Stimulated activated CD8-positive, alpha-beta memory T cell treated with anti-CD3 and anti-CD28 coated beads, Interleukin-7, amount 100 ng/mL, for 48 hours (primary cell): ENCODE results near the gene FTL.

ENCODE experiments used
- DNase-seq, 2 donors: peaks; one replicate each; pipeline ENCODE4 v3.0.0-alpha.2; 2020; ENCODE audit warnings: low read depth in 1 of 2; ENCODE audit errors: extremely low read depth in 1 of 2

The FTL gene

DNA sequence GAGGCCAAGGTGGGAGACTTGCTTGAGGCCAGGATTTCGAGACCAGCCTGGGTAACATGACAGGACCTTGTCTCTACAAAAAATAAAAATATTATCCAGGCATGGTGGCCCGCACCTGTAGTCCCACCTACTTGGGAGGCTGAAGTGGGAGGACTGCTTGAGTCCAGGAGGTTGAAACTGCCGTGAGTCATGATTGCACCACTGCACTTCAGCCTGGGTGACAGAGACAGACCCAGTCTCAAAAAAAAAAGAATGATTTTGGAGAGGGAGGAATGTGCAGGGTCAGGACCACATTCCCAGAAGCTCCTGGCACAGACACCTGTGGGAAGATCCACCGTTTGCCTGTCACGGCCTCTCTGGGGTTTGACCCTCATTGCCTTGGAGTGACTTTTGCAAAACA, 19.7 kb upstream of the FTL start:
- no peak for DNase-seq

DNA sequence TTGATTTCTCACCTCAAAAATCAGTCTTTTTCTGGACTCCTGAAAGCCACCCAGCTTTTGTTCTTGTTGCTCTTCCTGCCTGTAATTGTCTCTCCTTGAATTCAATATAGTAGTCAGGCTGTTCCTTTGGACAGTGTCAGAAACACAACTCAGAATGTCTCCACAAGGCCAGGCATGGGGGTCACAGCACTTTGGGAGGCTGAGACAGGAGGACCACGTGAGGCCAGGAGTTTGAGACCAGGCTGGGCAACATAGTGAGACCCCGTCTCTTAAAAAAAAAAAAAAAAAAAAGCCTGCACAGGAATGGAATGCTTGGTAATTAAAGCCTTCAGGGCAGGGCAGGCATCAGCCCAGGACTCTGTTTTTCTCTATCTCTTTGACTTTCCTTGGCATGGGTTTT, 19.3 kb upstream of the FTL start:
- DNase-seq: no peak

DNA sequence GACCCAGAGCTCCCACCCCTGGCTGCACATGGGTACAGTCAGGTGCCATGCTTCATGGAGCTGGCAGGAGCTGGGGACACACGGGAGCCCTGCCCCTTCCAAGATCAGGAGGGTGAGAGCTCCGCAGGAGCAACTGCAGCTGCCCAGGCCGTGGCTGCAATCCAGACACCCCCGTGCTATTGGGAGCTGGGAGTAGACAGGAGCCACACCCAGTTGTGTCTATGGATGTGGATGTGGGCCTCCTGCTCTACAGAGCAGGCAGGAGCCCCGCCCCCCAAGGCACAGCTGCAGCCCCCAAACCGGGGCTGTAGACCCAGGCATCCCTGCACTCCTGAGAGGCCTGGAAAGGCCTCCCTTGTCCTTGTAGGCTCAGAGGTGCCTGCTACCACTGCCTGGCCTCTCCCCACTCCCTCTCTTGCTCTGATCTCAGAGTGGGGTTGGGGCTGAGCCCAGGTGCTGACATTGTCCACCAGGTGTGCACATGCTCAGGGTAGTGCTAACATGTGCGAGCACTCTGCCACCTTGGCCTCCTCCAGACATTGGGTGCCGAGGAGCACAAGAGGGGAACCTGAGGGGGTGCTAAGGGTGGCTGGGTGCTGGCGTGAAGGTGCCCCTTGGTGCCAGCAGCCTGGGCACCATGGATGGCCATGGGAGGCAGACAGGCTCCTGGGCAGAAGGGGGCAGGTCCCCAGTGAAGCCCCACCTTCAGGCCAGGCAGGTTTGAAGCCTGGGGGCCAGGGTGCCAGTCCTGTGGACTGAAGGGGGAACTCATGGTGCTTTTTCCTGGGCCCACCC, 18.4 kb upstream of the FTL start:
- no peak for DNase-seq

DNA sequence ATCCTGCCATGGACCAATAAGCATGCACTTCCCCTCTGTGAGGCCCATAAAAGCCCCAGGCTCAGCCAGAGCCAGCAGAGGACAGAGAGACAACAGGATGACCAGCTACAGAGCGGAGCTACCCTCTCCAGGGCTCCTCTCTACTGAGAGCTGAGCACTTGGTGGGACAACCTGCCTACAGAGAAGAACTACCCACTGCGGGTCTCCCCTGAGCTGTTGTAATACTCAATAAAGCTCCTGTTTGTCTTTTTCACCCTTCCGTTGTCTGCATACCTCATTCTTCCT, 17.9 kb upstream of the FTL start:
- no peak for DNase-seq

DNA sequence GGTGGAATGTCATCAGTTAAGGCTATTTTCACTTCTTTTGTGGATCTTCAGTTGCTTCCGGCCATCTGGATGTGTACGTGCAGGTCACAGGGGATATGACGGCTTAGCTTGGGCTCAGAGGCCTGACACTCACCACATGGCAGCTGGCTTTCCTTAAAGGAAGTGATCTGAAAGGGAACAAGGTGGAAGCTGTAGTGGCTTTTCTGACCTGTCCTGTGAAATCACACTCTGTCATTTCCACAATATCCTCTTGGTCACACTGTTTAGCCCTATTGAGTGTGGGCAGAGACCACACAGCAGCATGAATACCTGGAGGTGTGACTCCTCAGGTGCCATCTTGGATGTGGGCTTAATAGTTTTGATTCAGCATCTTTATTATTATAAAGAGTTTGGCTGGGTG, 14.9 kb upstream of the FTL start:
- DNase-seq: no peak

DNA sequence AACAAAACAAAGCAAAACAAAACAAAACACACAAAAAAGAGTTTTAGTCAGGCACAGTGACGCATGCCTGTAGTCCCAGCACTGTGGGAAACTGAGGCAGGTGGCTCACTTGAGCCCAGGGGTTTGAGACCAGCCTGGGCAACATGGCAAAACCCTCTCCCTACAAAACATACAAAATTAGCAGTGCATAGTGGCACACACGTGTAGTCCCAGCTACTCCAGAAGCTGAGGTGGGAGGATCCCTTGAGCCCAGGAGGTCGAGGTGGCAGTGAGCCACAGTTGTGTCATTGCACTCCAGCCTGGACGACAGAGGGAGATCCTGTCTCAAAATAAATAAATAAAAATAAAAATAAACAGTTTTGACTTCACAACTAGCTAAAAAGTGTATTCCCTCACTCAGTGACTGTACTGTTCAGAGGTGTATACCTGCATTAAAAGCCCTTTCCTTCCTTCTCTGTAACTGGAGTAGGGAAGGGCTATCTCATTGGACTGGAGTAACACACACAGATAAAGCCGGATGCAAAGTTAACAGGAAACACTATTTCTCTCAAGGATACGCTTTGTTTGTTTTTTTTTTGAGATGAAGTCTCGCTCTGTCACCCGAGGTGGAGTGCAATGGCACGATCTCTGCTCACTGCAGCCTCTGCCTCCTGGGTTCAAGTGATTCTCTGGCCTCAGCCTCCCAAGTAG, 14.1 kb upstream of the FTL start:
- DNase-seq: no peak

DNA sequence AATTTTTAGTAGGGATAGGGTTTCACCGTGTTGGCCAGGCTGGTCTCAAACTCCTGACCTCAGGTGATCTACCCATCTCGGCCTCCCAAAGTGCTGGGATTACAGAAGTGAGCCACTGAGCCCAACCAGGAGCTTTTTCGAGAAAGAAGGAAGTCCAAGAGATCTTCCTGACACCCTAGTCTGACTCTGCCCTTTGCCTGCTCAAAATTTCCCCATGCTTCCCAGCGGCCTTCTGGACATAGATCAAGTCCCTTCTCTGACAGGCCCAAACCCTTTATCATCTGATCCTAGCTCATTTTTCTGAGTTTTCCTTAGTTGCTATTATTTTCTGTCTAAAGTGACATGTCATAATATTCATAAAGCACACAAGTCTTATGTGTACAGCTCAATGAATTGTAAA, 12.0 kb upstream of the FTL start:
- DNase-seq: no peak

DNA sequence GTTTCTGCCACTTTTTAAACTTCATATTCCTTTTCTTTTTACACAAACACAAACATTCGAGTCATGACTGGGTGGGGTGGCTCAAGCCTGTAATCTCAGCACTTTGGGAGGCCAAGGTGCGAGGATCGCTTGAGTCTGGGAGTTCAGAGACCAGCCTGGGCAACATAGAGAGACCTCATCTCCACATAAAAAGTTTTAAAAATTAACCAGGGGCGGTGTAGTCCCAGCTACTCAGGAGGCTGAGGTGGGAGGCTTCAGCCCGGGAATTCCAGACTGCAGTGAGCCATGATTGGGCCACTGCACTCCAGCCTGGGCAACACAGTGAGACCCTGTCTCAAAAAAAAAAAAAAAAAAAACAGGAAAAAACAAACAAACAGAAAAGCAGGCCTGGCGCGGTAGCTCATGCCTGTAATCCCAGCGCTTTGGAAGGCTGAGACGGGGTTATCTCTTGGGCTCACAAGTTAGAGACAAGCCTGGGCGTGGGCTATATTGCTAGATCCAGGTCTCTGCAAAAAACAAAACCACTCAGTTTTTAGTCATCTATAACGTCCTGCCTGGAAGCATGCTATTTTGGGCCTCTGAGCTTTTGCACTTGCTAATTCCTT, 11.0 kb upstream of the FTL start:
- DNase-seq: no peak

DNA sequence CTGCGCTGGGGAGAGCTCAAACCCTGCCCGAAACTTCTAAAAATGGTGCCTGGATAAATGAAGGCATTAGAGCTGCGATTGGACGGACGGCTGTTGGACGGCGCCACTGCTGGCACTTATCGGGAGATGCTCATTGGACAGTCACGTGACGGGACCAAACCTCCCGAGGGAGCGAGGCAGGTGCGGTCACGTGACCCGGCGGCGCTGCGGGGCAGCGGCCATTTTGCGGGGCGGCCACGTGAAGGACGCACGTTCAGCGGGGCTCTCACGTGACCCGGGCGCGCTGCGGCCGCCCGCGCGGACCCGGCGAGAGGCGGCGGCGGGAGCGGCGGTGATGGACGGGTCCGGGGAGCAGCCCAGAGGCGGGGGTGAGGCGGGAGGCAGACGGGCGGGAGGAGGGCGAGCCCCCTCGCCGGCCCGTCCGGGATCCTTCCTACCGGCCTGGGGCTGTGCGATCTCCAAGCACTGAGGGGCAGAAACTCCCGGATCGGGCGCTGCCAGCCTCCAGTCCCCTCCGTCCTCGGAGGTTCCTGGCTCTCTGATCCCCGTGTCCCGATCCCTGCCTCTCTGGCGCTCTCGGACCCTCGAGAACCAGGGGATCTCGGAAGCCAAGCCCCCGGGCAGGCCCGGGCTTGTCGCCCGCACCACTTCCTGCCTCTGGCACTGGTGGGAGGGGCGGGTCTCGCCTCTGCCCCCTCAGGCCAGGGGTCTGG, 10.4 kb upstream of the FTL start, which contains the start of gene BAX:
Gene BAX, plus strand, starts transcription at position 281 of the 713 bp plus-strand sequence. Its CDS starts 54 bp downstream, at position 335.
- peak; percentile 91 to 95 for DNase-seq

DNA sequence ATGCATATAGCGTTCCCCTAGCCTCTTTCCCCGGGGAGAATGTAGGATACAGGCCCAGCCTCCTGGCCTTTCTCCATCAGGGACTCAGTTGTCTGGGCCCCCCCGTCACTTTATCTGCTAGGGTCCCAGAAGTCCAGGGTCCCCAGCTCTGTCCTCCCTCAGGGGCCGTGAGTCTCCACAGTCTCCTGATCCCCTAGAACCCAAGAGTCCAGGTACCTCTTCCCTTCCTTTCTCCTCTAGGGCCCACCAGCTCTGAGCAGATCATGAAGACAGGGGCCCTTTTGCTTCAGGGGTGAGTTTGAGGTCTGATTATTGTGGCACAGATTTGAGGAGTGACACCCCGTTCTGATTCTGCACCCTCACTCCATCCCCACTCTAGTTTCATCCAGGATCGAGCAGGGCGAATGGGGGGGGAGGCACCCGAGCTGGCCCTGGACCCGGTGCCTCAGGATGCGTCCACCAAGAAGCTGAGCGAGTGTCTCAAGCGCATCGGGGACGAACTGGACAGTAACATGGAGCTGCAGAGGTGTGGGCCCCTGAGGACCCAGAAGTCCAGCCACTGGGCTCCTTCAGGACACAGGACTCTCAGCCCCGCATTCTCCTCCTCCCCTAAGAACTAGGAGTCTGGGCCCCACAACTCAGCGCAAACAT, 9.7 kb upstream of the FTL start:
- DNase-seq: no peak

DNA sequence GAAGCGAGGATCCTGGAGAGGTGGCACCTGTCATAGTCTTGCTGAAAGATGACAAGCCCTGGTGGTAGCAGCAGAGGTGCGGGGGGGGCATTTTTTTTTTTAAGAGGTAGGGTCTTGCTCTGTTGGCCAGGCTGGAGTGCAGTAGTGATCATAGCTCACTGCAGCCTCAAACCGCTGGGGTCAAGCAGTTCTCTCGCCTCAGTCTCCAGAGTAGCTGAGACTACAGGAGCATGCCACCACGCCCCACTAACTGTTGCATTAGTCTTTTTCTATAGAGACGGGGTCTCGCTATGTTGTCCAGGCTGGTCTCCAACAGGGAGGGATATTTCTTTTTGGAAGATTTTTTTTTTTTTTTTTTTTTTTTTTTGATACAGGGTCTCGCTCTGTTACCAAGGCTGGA, 7.1 kb upstream of the FTL start:
- no peak for DNase-seq

DNA sequence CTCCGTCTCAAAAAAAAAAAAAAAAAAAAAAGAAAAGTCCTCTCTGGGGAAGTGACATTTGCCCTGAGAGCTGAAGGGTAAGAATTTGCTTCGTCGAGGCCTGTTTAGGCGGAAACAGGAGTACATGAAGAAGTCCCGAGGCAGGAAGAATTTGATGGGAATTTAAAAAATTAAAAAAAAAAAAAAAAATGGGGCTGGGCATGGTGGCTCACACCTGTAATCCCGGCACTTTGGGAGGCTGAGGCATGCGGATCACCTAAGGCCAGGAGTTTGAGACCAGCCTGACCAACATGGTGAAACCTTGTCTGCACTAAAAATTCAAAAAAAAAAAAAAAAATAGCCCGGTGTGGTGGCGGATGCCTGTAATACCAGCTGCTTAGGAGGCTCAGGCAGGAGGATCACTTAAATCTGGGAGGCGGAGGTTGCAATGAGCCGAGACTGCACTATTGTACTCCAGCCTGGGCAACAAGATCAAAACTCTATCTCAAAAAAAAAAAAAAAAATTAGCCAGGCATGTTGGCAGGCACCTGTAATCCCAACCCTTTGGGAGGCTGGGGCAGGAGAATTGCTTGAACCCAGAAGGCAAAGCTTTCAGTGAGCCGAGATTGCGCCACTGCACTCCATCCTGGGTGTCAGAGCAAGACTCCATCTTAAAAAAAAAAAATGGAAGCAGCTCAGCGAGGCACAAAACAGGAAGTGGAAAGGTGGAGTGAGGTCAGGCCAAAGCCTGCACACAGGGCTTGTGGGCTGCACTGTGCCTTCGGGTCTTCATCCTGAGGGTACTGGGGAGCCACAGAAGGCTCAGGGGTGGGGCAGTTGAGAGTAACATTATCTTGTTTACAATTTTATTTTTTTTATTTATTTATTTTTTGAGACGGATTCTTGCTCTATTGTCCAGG, 5.5 kb upstream of the FTL start:
- DNase-seq: no peak

DNA sequence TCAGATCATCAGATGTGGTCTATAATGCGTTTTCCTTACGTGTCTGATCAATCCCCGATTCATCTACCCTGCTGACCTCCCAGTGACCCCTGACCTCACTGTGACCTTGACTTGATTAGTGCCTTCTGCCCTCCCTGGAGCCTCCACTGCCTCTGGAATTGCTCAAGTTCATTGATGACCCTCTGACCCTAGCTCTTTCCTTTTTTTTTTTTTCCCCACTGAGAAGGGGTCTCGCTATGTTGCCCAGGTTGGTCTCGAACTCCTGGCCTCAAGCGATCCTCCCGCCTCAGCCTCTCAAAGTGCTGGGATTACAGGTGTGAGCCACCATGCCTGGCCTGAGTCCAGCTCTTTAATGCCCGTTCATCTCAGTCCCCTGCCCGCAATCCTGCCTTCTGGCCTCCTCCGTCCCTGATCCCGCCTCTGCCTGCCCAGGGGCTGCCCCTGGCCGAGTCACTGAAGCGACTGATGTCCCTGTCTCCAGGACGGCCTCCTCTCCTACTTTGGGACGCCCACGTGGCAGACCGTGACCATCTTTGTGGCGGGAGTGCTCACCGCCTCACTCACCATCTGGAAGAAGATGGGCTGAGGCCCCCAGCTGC, 4.0 kb upstream of the FTL start:
- DNase-seq: no peak

DNA sequence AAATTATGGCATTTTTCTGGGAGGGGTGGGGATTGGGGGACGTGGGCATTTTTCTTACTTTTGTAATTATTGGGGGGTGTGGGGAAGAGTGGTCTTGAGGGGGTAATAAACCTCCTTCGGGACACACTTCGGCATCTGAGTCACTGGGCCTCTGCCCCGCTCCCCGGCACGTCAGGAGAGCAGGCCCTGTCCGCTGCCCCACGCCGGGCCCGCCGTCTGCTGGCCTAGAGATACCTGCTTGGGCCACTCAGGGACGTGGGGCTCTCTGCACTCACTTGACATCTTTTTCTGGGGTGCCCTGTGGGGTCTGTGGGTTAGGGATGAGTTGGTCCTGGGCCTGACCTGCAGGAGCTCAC, 3.5 kb upstream of the FTL start:
- DNase-seq: no peak

DNA sequence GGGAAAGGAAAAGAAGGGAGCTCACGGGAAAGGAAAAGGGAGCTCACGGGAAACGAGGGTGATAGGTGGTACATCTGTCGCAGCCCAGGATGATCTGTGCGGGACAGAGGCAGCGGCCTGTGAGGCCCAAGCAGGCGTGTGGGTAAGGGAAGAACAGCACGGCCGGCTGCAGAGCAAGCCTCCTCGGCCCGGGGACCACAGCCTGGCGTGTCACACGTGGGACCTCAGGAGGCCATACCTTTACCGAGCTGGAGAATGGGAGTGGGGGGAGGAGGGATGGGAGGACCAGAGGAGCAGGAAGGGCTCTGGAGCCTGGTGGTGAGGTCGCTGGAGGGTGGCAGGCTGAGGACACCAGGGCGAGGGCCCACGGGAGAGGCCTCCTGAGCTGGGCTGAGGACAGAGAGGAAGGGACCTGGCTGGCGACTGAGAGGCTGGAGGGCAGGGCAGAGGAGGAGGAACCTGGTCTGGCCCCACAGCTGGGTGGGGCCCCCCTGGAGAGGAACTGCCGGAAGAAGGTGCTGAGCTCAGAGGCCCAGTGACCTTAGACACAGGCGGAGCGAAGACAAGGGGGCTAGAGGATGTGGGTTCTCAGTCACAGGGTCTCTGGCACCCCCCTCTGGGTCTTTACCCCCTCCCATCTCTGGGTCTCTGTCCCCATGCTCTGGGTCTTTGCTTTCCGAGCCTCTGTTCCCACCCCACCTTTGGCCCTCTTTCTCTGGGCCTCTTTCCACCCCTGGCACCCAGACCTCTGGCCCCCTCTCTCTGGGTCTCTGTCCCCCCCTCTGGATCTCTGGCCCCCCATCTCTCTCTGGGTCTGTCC, 2.9 kb upstream of the FTL start:
- no peak for DNase-seq

DNA sequence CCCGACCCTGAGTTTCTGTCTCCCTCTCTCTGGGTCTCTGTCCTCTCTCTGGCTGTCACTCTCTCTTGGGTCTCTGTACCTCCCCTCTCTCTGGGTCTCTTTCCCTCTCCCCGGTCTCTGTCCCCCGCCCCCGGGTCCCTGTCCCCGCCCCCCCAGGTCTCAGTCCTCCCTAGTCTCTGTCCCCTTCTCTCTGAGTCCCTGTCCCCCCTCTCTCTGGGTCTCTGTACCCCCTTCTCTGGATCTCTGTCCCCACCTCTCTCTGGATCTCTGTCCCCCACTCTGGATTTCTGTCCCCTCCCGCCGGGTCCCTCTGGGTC, 2.3 kb upstream of the FTL start:
- DNase-seq: no peak

DNA sequence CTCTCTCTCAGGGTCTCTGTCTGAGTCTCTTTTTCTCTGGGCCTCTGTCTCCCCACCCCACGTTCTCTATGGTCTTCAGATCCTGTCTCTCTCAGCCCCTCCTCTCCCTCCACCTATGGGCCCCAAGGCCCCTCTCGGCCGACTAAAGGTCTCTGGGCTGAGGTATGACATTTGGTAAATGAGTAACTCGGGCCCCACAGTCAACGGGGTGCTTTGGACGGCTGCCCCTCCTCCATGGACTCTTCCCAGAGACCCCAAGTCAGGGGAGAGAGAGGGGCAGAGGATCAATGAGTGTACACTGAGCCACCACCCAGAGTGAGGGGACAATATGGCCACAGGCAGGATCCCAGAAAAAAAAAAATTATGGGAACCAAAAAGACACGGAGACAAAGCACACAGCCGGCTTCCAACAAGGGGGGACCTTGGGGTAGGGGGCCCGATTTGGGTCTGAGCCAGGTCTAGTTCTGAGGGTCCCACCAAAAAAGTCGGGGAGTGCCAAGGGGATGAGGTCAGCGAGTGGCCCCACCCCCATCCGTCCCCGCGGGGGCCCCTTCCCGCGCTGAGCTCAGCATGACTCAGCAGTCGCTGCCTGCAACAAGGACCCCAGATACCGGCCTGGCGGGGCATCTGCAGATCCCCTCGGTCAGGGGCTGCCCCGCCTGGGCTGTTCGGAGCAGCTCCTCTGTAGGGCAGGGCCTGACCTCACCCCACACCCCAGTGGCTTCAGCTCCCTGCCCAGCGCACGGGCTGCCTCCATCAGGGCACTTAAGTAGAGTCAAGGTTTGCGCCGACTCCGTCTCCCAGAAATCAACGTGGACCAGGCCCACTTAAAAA, 1.5 kb upstream of the FTL start:
- peak; percentile 69 to 74 for DNase-seq
